BE2C (cell line): Measurements from ENCODE around the gene PPOX.
A peak's percentile ranks its signal among the peaks of the same experiment; 100 is the strongest.

Source experiments
- DNase-seq: peaks from one replicate; pipeline ENCODE4 v3.0.0-alpha.2; 2020
- H3K27me3 ChIP-seq: fragments of 250-450 bp; sonication (Bioruptor Pico); 2 replicates; pipeline ENCODE4 v1.5.1; 2020; ENCODE audit warnings: mild to moderate bottlenecking
- H3K36me3 ChIP-seq: fragments of 250-450 bp; sonication (Bioruptor Pico); 2 replicates; pipeline ENCODE4 v1.5.1; 2020; ENCODE audit warnings: mild to moderate bottlenecking
- H3K4me1 ChIP-seq: fragments of 250-450 bp; sonication (Bioruptor Pico); 2 replicates; pipeline ENCODE4 v1.5.1; 2020
- H3K4me3 ChIP-seq: 2 replicates; pipeline ENCODE4 v1.5.1; 2011; ENCODE audit warnings: low read depth, low read length
- H3K9me3 ChIP-seq: fragments of 250-450 bp; sonication (Bioruptor Pico); 2 replicates; pipeline ENCODE4 v1.5.1; 2020
- TF ChIP-seq, protein P1 (sequence below): IDR thresholded peaks from 2 replicates; pipeline ENCODE4 v1.5.1; 2012; ENCODE audit warnings: mild to moderate bottlenecking, low read depth, low read length

The PPOX gene

DNA sequence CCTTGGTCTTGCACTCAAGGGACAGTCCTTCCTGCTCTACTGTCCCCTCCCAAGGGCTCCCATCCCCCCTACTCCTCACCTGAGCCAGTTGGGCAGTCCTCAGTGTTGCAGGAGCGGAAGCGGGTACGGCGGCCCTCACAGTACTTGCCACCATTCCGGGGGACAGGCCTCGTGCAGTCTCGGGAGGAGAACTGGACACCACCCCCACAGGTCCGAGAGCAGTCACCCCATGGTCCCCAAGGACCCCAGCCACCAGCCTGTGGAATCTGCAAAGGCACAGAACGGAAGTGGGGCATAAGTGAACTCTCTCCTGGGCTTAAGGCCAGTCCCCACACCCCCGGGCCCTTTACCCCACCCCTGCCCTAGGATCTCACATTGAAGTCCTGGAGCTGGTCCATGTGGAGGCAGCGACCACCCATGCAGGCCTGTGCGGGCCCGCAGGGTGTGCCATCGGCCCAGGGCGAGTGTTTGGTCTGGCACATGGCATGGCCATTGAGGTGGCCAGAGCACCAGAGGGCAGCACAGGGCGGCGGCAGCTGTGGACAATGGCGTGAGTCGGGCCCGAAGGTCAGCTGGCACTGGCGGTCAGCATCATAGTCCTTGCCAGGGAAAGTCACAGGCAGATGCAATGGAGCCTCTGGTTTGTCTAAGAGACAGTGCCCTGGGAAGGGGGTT lies 27.5 kb downstream of the PPOX start:
- no peaks in the 10 kb centered on the region for H3K9me3 ChIP-seq
- no peak for DNase-seq
- no peak overlapping the region for H3K4me3 ChIP-seq
- TF ChIP-seq, protein P1, sequence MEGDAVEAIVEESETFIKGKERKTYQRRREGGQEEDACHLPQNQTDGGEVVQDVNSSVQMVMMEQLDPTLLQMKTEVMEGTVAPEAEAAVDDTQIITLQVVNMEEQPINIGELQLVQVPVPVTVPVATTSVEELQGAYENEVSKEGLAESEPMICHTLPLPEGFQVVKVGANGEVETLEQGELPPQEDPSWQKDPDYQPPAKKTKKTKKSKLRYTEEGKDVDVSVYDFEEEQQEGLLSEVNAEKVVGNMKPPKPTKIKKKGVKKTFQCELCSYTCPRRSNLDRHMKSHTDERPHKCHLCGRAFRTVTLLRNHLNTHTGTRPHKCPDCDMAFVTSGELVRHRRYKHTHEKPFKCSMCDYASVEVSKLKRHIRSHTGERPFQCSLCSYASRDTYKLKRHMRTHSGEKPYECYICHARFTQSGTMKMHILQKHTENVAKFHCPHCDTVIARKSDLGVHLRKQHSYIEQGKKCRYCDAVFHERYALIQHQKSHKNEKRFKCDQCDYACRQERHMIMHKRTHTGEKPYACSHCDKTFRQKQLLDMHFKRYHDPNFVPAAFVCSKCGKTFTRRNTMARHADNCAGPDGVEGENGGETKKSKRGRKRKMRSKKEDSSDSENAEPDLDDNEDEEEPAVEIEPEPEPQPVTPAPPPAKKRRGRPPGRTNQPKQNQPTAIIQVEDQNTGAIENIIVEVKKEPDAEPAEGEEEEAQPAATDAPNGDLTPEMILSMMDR = no peak
- H3K27me3 ChIP-seq = no peaks in the 10 kb centered on the region
- H3K36me3 ChIP-seq = no peaks in the 10 kb centered on the region
- peaks cover 25% of the 10 kb centered on the region for H3K4me1 ChIP-seq

DNA sequence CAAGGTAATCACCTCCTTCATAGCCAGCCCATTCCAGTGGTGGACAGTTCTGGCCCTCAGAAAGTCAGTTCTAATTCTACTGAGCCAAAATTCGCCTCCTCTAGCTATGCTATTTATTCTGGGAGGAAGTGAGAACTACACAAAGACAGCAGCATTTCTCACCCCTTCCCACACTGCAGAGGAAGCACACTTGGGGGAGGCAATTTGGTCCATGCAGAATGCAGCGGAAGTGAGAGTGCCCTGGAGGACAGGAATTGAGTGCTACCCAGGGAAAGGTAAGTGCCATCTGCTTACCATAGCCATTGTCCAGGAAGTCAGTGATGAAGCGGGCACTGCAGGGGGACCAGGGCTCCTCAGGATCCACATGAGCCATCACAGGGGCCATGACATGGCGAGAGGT lies 28.9 kb downstream of the PPOX start:
- no peak for DNase-seq
- H3K4me3 ChIP-seq = no peak overlapping the region
- peaks cover 32% of the 10 kb centered on the region for H3K4me1 ChIP-seq
- H3K9me3 ChIP-seq = no peaks in the 10 kb centered on the region
- TF ChIP-seq, protein P1 = no peak
- H3K27me3 ChIP-seq = no peaks in the 10 kb centered on the region
- H3K36me3 ChIP-seq = no peaks in the 10 kb centered on the region

DNA sequence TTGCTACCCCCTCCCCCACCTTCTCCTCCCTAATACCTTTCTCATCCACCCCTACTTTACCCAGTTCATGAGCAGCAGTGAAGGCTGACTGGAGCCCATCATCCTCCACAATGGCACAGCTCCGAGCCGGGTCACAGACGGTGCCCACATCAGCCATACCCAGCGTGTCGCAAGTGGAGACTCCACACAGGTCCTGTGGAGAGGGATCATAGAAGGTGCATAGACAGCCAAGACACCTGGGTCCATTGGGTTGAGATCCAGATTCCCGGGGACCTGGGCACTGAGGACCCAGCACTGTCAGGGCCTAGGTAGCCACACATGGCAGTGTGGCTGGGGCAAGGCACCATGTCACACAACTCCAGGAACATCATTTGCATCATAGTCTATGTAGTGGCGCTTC lies 29.9 kb downstream of the PPOX start:
- Histone ChIP-seq H3K4me1 (peaks cover 39% of the 10 kb centered on the region), H3K36me3 (no peaks in the 10 kb centered on the region), H3K27me3 (no peaks in the 10 kb centered on the region), H3K4me3 (no peak overlapping the region), H3K9me3 (no peaks in the 10 kb centered on the region)
- no peak for DNase-seq
- TF ChIP-seq, protein P1 = no peak

DNA sequence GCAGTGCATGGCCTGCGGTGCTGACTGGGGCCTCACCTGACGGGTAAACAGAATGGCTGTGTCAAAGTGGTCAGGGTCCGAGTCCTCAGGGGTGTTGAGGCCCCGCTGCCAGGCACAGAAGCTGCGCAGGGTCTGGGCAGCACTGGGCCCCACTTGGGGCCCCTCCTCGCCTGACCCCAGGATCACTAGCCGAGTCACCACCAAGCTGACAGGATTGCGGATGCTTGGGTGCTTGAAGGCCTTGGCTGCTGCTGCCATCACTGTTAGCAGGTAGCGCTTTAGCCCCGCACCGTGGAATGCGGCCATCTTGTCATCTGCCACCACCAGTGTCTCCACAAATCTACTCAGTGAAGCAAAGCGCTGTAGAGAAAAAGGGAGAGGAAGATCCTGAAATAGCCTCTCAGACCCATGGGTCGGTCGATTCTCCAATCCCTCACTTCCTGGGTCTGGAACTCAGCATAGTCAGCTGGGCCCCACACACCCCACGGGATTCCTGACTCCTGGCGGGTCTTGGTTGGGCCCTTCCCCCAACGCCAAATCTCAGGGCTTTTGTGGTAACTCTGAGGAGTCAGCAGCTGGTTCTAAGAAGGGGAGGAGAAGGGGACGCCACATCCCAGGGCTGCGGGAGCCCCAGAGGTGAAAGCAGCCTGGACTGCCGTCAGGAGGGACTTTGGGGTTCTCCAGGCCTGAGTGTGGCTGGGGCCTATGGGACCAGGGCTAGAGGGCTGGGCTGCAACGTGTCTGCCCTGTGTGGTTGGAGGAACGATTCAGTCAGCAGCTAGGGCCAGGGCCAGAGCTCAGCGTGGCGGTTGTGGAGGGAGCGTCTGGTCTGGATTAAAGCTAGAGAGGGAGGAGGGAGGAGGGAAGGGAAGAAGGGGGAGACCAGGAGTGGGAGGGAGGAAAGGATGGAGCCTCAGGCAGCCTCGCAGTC lies 30.6 kb downstream of the PPOX start:
- no peaks in the 10 kb centered on the region for H3K27me3 ChIP-seq
- H3K36me3 ChIP-seq = no peaks in the 10 kb centered on the region
- H3K4me3 ChIP-seq = 0 out of 2 replicates have a peak overlapping the region, but pooled peaks have one; percentile 10
- TF ChIP-seq, protein P1 = no peak
- peaks cover 44% of the 10 kb centered on the region for H3K4me1 ChIP-seq
- DNase-seq = peak; percentile 81
- H3K9me3 ChIP-seq = no peaks in the 10 kb centered on the region

DNA sequence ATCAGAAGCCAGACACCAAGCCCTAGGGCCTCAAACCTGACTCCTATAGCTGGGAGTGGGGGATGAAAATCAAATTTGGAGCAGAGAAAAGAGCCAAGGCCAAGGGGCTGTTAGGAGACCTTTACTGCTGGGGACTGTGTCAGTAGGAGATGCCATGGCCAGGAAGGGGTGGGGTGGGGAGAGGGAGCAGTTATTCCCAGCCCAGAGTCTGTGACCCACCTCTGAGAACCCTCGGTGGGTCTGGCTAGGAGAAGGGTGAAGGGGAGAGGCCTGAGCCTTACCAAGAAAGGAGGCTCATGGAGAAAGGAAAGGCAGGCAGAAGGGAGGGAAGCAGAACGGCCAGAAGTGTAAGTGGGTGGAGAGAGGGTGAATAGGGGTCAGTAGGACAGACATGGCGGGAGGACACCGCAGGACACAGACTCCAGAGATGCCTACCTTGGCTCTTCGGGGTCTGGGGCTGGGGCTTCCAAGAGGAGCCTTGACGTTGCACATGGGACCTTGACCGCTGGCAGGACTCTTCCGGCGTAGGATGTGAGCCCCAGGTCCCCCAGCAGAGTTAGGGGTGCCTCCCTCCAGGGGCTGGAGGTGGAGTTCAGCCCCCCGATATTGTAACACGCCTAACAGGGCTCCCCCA lies 31.5 kb downstream of the PPOX start:
- Histone ChIP-seq H3K36me3 (no peaks in the 10 kb centered on the region), H3K4me3 (no peak overlapping the region; the same call in 1 of the 2 replicates), H3K9me3 (no peaks in the 10 kb centered on the region), H3K27me3 (no peaks in the 10 kb centered on the region), H3K4me1 (peaks cover 43% of the 10 kb centered on the region)
- DNase-seq = no peak
- TF ChIP-seq, protein P1 = no peak
